Measurements from ENCODE around the gene FNDC10. TPM values are rescaled to one million over a fixed set of nuclear protein-coding genes. Genes with fewer than 3 reads are reported as not detected.

The FNDC10 gene
- 5.8 to 9.6 TPM (median 9.2 TPM) in 5 replicates for total RNA-seq (2022; extraction: Qiagen RNA extraction)

GRCh38 chr1:1599935-1600860, at the start of gene FNDC10:
FNDC10 (minus strand) TSS chr1:1600135; CDS start chr1:1600015, 120 bp downstream.

GRCh38 chr1:1631782-1632420, 32.0 kb upstream of the FNDC10 start, which contains the start of gene MMP23B:
MMP23B (plus strand) TSS chr1:1632173; CDS start chr1:1632219, 46 bp downstream.

GRCh38 chr1:1615256-1616044, 15.5 kb upstream of the FNDC10 start, which contains the start of gene MIB2:
MIB2 (plus strand) TSS chr1:1615500; CDS start chr1:1623453, 7,953 bp downstream.

GRCh38 chr1:1574721-1575537, 25.0 kb downstream of the FNDC10 start, which contains the start of gene SSU72:
SSU72 (minus strand) TSS chr1:1574863; CDS start chr1:1574557, 306 bp downstream.

Other genes with a start within 250 kb of the FNDC10 start
- 0.07 to 0.29 TPM (median 0.27 TPM) in 5 replicates for gene MXRA8, start 241.6 kb downstream of the FNDC10 start, total RNA-seq (2022; extraction: Qiagen RNA extraction)
- 103 to 195 TPM (median 175 TPM) in 5 replicates for gene AURKAIP1, start 224.9 kb downstream of the FNDC10 start, total RNA-seq (2022; extraction: Qiagen RNA extraction)
- 37.8 to 63.9 TPM (median 59.4 TPM) in 5 replicates for gene CCNL2, start 200.8 kb downstream of the FNDC10 start, total RNA-seq (2022; extraction: Qiagen RNA extraction)
- 128 to 150 TPM (median 137 TPM) in 5 replicates for gene MRPL20, start 192.8 kb downstream of the FNDC10 start, total RNA-seq (2022; extraction: Qiagen RNA extraction)
- 0.04 to 0.07 TPM (median 0.06 TPM) in 4 of 5 replicates, not detected in the other for gene ANKRD65, start 178.9 kb downstream of the FNDC10 start, total RNA-seq (2022; extraction: Qiagen RNA extraction)
- gene VWA1, start 164.4 kb downstream of the FNDC10 start, total RNA-seq (2022; extraction: Qiagen RNA extraction), result 4.1 to 18.3 TPM (median 15.7 TPM) in 5 replicates
- gene ATAD3C, start 150.4 kb downstream of the FNDC10 start, total RNA-seq (2022; extraction: Qiagen RNA extraction), result not detected in 5 replicates
- 1.2 to 3.5 TPM (median 3.1 TPM) in 5 replicates for gene ATAD3B, start 128.4 kb downstream of the FNDC10 start, total RNA-seq (2022; extraction: Qiagen RNA extraction)
- 28.8 to 40.6 TPM (median 38.0 TPM) in 5 replicates for gene ATAD3A, start 88.0 kb downstream of the FNDC10 start, total RNA-seq (2022; extraction: Qiagen RNA extraction)
- gene TMEM240, start 59.5 kb downstream of the FNDC10 start, total RNA-seq (2022; extraction: Qiagen RNA extraction), result 0.37 to 0.80 TPM (median 0.47 TPM) in 5 replicates
- gene SSU72, start 25.3 kb downstream of the FNDC10 start, total RNA-seq (2022; extraction: Qiagen RNA extraction), result 96.0 to 109 TPM (median 104 TPM) in 5 replicates
- 10.5 to 23.6 TPM (median 21.4 TPM) in 5 replicates for gene MIB2, start 15.4 kb upstream of the FNDC10 start, total RNA-seq (2022; extraction: Qiagen RNA extraction)
- gene MMP23B, start 32.0 kb upstream of the FNDC10 start, total RNA-seq (2022; extraction: Qiagen RNA extraction), result 0.30 to 0.73 TPM (median 0.60 TPM) in 5 replicates
- gene CDK11B, start 58.9 kb upstream of the FNDC10 start, total RNA-seq (2022; extraction: Qiagen RNA extraction), result 24.4 to 27.5 TPM (median 27.0 TPM) in 5 replicates
- 10.0 to 14.5 TPM (median 12.6 TPM) in 5 replicates for gene SLC35E2B, start 92.7 kb upstream of the FNDC10 start, total RNA-seq (2022; extraction: Qiagen RNA extraction)
- gene CDK11A, start 124.2 kb upstream of the FNDC10 start, total RNA-seq (2022; extraction: Qiagen RNA extraction), result 19.0 to 25.8 TPM (median 24.6 TPM) in 5 replicates
- gene NADK, start 178.3 kb upstream of the FNDC10 start, total RNA-seq (2022; extraction: Qiagen RNA extraction), result 28.6 to 40.1 TPM (median 39.5 TPM) in 5 replicates